HG03064 (cell line): ENCODE measurements around the gene CACNA1D.

ENCODE experiments used
- ATAC-seq: cut with Tn5 transposase; IDR thresholded peaks from one replicate; pipeline ENCODE4 v1.9.1; 2021; ENCODE audit warnings: low read depth; ENCODE audit not compliant: unreplicated experiment

The CACNA1D gene

DNA sequence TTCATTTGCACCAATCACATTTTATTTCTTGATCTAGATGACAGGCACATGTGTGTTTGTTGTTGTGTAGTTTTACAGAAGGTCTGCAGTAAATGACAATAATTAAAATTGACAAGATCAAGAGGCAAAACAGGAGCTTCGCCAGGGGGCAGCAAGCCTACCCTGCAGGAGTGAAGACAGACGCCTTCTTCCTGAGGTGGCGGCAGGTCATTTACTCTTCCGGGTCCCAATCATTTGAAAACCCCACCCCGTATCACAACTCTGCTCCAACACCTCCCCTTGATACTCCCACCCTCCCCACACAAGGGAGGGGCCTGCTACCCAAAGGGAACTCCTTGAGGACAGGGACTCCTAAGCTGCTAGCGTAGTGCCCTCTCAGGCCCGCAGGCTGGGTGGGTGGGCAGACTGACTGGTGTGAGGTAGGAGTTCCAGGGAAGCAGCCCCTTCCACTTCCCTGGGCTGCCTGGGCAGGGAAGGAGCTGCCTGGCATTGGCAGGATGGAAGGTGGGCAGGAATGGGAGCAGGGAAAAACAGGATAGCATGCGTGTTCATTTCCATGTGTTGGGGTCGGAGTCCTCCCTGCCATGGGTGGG is 338.7 kb downstream of the CACNA1D start:
- ATAC-seq: no peak

DNA sequence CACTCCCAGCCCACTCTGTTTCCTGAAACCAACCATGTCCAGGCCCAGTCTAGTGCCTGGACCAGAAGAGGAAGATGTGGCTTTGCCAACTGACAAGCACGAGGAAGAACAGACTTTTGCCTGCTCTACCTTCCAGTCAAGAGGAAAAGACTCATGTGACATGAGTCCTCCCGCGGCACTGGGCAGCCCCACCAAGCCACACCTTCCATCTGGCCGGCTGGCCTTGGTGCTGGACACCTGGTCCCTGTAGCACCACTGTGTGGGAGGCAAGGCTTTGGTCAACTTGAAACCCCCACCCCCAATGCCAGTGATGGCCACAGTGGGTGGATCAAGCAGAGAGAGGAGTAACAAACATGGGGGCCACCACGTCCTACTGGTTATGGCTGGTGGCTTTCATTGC is 339.3 kb downstream of the CACNA1D start:
- ATAC-seq: no peak

DNA sequence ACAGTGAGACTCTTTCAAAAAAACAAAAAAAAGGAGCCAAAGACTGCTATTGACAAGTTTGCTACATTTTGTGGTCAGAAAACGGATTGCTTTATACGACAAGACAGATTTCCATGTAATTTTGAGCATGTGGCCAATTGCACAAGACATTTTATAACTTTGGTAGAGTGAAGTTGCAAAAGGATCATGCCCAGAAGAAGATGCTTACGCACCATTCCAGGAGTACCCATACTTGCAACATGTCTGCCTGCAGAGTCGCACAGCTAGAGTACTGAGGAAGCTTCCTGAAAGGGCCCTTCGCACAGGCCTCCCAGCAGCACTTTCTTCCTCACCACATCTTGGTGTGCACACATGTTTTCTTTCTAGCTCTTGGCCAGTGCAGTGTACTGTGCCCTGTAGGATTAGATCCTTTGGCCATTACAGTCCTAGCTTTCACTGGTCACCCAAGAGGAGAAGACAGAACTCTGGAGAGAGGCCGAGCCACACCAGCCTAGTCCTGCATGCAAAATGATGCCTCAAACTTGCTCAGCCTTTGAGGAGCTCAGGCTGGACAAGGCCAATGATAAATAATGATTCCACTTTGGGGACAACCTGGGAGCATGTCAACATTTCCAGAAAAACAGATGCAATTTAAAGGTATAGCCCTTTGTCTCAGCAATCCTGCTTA is 340.2 kb downstream of the CACNA1D start:
- ATAC-seq: no peak

DNA sequence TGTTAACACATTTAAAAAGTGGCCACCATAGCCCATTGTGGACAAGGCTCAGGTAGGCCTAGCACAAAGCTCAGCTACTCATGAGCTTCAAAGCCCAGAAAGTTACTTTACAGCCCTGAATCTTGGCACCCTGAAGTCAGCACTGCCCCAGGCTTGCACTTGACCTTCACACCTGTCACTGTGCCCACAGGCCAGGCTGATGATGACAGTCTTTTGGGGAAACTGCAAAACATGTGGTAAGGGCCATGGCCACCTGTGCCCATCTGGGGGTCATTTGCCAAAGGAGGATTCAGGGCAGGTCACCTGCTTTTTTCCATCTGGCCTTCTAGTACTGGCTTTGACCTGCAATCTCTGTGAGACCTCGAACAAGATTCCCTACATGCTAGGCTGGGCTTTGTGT is 340.8 kb downstream of the CACNA1D start:
- no peak for ATAC-seq

DNA sequence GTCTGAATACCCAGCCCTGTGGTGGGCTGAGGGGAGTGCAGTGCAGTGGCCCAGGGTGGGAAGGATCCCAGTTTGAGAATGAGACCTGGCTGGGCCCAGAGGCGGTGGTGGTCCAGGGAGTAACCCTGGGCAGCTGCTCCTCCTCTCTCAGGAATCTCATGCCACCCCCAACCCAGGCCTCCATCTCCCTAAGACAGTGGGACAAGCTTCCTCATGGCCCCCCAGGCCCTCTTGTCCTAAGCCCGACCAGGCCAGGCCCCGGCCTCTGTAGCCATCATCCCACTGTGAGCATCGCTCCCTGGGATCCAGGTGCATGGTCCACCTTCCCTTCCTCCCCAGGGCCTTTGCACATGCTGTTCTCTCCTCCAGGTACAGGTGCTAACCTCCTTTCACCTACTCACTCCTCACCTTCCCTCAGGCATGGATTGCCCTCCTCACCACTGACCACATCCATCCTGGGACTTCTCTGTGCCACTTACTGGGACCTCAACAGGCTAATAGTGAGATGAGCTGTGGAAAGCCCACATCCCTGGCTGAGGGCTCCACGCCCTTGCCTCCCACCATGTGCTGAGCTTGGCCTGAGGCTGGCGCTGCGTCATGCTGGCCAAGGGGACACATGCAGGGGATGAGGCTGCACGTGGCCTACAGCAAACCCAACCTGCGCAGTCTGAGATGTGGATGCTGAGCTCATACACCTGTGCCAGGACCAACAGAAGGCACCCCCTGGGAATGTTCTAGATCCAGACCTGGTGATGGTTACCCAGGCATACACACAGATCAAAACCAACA is 341.9 kb downstream of the CACNA1D start:
- ATAC-seq: no peak

DNA sequence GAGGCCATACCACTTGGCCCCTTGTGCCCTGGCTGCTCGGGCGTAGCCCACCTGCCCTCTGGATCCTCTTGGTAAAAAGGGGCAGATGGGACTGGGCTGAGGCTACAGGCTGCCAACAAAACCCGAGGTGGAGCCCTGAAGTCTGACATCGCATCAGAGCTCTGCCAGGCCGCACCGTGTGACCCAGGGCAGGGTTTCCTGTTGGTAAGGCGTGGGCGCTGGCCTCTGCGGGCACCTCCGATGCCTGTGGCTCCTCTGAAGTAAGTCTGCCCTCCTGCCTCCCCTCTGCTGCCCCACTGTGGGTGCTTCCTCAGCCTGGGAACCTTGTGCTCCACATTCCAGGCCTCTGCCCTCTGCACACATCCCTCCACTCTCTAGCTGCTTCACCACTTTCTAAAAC is 342.9 kb downstream of the CACNA1D start:
- no peak for ATAC-seq

DNA sequence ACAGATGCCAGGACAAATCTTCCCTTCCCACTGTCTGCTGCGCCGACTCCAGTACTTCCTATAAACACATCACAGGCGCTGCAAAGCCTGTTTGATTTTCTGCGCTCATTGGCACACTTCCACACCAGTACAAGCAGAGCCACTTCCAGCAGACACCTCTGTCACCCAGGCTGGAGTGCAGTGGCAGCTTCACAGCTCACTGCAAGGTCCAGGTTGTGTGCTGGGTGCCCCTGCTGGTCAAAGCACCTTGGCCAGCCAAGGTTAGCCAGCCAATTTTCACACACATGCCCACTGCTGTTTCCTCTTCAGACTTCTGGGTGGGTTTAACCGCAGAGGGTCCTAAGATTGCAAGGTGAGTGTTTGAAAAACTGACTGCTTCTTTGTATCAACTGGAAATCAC is 346.9 kb downstream of the CACNA1D start:
- ATAC-seq: no peak

DNA sequence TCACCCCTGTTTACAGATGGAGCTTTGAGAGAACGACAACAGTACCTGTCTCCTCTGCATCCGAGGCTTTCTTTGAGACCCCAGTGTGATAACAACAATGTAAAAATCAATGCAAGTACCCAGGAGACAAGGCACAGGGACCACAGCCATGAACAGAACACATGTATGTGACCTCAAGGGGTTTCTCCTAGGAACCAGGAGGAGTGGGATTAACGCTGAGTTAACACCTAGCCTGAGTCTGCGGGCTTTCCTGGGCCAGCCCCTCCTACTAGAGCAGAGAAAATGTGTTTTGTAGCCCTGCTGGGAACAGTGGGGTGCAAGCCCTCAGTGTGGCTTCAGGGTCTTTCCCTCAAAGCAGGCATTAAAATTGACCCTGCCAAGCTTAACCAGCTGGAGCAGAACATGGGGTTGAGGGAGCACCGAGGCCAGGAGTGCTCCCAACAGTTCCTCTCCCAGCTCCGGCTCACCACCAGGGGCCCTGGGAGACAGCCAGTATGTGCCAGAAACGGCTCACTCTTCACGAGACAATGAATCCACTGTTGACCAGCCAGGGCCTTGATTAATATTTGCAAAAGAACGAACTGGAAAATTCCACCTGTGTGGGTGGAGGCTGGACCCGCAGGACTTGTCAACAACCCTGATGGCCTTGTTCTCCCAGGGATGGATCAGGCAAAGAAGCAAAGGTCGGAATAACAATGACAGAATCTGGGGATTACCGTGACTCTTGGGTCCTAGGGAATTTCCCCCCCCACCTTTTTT is 348.2 kb downstream of the CACNA1D start:
- no peak for ATAC-seq

DNA sequence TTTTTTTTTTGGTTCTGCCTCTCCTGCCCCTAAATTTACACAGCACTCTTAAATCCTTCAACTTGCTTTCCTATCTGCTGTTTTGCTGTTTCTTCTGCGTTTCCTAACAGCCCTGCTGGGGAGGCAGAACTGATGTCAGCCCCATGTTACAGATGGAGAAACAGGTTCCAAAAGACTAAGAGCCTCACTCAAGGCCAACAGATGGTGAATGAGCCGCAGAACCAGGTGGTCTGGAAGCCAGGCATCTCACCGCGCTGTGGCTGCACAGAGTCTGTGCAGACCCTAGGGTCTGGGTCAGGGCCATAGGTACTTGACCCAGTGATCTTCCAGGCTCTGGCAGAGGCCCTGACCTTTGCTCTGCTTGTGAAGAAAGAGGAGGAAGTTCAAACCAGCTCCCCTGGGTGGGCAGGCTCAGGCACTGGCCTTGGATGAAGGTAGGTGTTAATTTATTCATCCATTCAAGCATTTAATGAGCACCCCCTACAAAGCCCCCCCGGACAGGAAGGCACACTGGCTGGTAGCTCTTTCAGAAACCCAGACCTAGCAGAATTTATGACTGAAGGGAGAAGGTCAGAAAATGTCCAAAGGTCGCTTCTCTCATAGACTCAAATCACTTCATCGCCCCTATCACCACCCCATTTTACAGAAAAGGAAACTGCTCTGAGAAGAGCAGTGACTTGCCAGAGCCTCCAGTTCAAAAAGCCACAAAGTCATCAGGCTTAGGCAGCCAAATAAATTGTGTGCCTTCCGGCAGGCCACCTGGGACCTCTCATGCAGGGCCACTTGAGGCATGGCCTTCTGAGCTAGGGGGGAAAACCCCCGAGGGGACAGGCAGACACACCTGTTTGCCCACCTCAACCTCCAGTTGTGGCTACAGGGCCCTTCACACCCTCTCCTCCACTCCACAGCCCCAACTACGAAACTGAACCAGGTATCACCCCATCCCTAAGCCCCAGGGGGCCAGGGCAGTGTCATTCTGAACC is 349.1 kb downstream of the CACNA1D start:
- ATAC-seq: no peak

DNA sequence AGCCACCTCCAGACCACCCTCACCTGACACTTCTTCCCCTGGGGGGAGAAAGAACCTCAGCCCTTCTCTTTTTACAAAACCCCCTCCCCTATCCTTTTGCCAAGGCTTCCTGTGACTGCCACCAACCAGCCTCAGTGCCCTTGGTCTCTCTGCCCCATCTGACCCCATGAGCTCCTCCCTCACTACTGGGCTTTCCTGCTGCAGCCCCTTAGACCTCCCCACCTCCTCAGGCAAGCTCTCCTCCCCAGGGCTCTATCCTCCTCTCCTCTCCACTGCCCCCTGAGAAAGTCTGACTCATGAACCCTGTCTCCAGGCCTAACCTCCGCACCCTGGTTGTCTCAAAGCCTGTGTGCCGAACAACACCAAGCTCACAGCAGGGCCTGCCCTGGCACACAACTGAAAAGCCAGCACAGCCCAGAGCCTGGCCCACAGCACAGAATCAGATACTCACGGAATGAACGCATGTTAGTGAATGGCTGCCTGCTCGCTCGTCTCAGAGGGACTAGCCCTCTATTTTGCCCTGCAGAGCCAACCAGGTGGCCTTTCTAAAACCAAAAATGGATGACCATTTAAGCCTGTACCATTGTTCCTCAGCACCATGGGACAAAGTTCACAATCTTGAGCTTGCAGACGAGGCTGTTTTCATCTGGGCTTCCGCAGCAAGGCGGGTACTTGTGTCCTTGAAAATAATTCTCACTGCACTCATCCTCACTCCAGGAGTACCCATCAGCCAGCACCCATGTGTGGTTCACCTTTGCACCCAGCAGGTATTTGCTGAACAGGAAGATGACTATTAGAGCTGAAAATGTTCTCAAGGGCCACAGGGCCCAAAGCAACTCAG is 350.1 kb downstream of the CACNA1D start:
- ATAC-seq: no peak

DNA sequence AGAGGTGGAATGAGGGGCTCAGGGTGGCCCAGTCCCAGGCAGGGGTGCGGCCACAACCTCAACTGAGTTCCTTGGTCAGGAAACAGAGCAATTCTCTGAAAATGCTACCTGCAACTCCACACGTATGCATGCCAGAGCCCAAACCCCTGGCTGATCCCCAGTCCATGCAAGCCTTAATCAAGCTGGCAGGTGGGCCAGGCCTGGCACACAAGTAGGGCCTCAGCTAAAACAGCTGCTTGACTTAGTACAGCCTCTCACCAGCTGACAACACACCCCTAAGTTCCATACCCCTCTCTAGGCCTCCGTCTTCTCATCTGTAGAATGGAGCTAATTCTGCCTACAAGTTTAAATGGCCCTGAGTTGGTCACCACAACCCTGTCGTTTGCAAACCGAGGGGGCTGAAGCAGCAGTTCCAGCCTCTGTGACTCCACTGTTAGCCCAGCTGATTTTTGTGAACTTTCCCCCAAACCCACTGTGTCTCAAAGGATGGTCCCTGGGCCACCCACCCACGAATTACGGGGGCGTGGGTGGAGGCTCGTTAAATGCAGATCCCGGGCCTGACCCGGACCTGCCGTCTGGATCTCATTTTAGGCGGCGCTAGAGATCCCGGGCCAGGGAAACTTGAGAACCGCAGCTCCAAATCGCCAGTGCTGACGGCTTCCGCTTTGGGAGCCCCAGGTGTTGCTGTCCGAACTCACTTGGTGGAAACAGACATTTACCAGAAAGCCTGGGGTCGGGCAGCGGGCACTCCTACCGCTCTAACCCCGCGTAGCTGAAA is 350.9 kb downstream of the CACNA1D start:
- ATAC-seq: peak; percentile 9

DNA sequence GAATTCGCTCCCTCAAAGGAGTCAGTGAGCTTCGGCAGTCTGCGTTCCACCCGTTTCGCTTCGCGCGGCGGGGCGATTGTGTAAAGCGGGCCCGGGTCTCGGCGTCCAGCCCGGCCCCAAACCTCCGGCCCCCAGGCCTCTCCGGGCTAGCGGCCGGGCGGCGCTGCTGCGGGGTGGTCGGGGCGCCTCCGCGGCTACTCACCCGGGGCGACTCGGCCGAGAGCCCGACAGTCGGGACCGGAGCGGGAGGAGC is 351.4 kb downstream of the CACNA1D start:
- ATAC-seq: peak; percentile 9

DNA sequence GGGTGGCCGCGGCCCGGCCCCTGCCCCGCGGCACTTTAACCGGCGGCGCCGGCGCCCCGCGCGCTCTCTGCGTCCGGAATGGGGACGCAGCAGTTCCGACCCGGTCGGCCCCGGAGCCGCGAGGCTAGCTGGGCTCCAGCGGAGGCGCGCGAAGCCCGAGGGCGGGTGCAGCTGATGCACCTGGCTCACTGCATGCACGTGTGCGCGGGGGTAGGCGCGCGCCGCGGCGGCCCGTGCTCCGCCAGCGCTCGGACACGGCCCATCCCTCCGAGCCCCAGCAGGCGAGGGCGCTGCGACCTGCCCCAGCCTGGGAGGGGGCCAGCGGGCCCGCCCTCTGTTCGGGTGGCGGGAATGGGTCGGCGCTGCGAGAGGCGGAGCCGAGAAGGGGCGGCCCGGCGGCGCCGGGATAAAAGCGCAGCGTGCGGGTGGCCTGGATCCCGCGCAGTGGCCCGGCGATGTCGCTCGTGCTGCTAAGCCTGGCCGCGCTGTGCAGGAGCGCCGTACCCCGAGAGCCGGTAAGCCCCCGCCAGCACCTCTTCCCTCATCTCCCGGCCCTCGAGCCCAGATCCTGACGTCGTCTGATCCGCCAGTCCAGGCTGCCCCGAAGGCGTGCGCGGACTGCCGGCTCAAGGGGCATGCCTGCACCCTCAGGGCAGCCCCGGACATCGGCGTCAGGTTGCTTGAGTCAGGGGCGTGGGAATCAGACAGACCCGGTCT is 351.9 kb downstream of the CACNA1D start, which contains the start of the genes CHDH and IL17RB:
Gene CHDH, minus strand, starts transcription at position 286 of the 717 bp plus-strand sequence. CDS start 22,411 bp downstream, outside the sequence.
Gene IL17RB, plus strand, starts transcription at position 435 of the 717 bp plus-strand sequence. Its CDS starts 21 bp downstream, at position 456.
- ATAC-seq: peak; percentile 32

DNA sequence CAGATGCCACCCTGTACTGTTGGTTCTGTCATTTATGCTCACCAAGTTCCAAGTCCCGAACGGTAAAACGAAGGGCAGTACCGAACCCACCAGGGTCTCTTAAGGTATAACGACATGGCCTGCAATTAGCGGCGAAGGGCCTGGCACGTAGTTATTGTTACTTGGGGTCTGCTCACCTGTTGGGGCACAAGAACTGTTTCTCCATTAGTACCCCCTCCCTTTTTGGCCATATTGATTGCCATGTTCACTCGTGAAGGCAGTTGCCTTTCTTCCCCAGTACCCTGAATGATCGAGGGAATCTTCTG is 352.4 kb downstream of the CACNA1D start:
- ATAC-seq: no peak

DNA sequence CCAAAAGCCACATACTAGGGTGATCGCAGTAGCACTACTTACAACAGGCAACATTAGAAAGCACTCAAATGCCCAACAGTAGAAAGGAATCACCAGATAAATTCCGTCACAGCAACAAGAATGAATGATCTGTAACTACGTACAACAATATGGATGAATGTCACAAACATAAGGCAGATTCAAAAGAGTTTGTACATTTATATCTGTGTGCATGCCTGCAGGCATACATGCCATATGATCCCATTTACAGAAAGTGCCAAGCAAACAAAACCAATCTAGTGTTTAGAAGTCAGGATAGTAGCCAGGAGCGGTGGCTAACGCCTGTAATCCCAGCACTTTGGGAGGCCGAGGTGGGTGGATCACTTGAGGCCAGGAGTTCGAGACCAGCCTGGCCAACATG is 355.5 kb downstream of the CACNA1D start:
- ATAC-seq: no peak

DNA sequence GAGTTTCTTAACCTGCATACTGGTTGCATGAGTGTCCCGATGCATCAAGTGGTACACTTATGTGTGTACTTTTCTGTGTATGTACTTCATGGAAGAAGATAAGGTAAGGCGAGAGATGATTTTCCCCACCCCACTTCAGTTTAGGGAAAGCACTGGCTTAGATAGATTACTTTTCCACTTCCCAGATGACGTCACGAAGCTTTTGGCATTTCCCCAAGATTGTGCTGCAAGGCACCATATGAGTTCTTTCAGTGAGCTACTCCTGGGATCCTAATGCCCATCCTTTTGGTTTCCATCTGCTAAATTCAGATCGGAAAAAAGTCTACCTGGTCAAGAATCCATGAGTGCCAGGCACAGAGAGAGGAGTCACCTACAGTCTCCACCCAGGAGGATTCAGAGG is 356.5 kb downstream of the CACNA1D start:
- no peak for ATAC-seq

DNA sequence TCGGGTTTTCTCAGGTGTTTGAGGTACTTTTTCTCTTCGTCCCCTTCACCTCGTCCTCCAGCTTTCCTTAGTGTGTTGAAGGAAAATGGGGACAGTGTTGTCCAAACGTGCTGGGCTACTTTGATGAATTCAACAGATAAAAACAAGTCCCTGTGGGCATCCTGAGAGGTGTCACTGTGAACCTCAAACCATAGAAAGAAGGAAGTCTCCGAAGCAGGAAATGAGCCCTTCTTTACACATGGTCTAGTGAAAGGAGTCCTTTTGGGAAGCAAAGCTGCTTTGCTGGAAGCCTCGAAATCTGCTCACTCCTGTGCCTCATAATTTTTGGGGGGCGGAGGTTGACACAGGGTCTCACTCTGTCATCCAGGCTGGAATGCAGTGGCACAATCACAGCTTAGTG is 362.6 kb downstream of the CACNA1D start:
- no peak for ATAC-seq
